Measurements from ENCODE around the gene ABCG5. TPM values are rescaled to one million over a fixed set of nuclear protein-coding genes. Genes with fewer than 3 reads are reported as not detected.

Gene ABCG5
- polyA plus RNA-seq, 1 donor (not counting 4 experiments of a cell fraction or from before 2014, with no cell fraction given), result not detected

DNA sequence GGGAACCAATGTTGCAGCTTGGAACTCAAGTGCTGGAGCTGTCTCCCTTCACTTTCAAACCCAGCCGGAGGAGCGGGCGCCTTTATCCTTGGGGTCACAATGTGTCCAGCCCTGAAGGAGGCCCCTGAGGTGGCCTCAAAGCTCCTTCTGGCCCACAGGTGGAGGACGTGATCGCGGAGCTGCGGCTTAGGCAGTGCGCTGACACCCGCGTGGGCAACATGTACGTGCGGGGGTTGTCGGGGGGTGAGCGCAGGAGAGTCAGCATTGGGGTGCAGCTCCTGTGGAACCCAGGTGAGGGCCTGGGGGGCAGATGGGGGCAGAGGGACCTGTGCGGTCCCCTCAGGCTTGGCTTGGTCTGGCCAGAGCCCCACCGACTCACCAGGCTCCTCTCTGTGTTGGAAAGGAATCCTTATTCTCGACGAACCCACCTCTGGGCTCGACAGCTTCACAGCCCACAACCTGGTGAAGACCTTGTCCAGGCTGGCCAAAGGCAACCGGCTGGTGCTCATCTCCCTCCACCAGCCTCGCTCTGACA lies 13.6 kb upstream of the ABCG5 start:
- no peak overlapping the region for H2AFZ ChIP-seq (ENCODE audit: control insufficient read depth, low read length)
- H3K27ac ChIP-seq (ENCODE audit: control insufficient read depth, insufficient read depth, low read length), result no peak overlapping the region
- no peaks in the 10 kb centered on the region for H3K36me3 ChIP-seq (ENCODE audit: control insufficient read depth in 2 of 2, extremely low read depth in 1 of 2, insufficient read depth in 2 of 2, low read length in 2 of 2)
- H3K9me3 ChIP-seq (ENCODE audit: control insufficient read depth, low read depth, low read length), result no peaks in the 10 kb centered on the region
- H3K4me2 ChIP-seq (ENCODE audit: control insufficient read depth, extremely low read depth, insufficient read depth, low read depth, low read length), result no peak overlapping the region
- dilution Hi-C loops (cut with MboI; ENCODE audit: extremely low pct_ligation_motif_present, low sequenced_read_pairs), result no loop called here
- H4K20me1 ChIP-seq (ENCODE audit: control insufficient read depth, extremely low read depth, insufficient read depth, low read length), result no peaks in the 10 kb centered on the region
- no peak overlapping the region for H3K4me3 ChIP-seq (ENCODE audit: control insufficient read depth in 2 of 3, extremely low read depth in 1 of 3, insufficient read depth in 2 of 3, low read depth in 1 of 3, low read length in 3 of 3)
- no peaks in the 10 kb centered on the region for H3K79me2 ChIP-seq (ENCODE audit: control insufficient read depth, insufficient read depth, low read length)
- H3K9me1 ChIP-seq (ENCODE audit: control insufficient read depth, extremely low read depth, insufficient read depth, low read length), result no peaks in the 10 kb centered on the region
- no peak overlapping the region for H3K9ac ChIP-seq (ENCODE audit: control insufficient read depth, extremely low read depth, insufficient read depth, low read length)
- FAIRE-seq, result no peak
- no peak for DNase-seq (ENCODE audit: low read depth, low spot score)
- TF ChIP-seq EZH2 (IDR thresholded peaks at IDR 0.05; ENCODE audit: low read length), result no peak
- TF ChIP-seq CTCF (optimal IDR thresholded peaks at IDR 0.05 in 1 of 3, IDR thresholded peaks at IDR 0.05 in 1 of 3, conservative IDR thresholded peaks at IDR 0.05 in 1 of 3; ENCODE audit: extremely low read depth in 1 of 3, insufficient read depth in 2 of 3, low read length in 3 of 3), result no peak
- H3K27me3 ChIP-seq (ENCODE audit: control insufficient read depth, extremely low read depth, insufficient read depth, low read length), result peaks cover 14% of the 10 kb centered on the region
- no peaks in the 10 kb centered on the region for H3K4me1 ChIP-seq (ENCODE audit: control insufficient read depth, extremely low read depth, insufficient read depth, low read length)

GRCh38 chr2:43851011-43851980 lies 12.7 kb upstream of the ABCG5 start:
- Histone ChIP-seq H3K79me2 (ENCODE audit: control insufficient read depth, insufficient read depth, low read length) (no peaks in the 10 kb centered on the region), H2AFZ (ENCODE audit: control insufficient read depth, low read length) (no peak overlapping the region), H3K4me2 (ENCODE audit: control insufficient read depth, extremely low read depth, insufficient read depth, low read depth, low read length) (no peak overlapping the region), H3K27ac (ENCODE audit: control insufficient read depth, insufficient read depth, low read length) (no peak overlapping the region), H3K27me3 (ENCODE audit: control insufficient read depth, extremely low read depth, insufficient read depth, low read length) (peaks cover 17% of the 10 kb centered on the region), H3K4me3 (ENCODE audit: control insufficient read depth in 2 of 3, extremely low read depth in 1 of 3, insufficient read depth in 2 of 3, low read depth in 1 of 3, low read length in 3 of 3) (no peak overlapping the region), H4K20me1 (ENCODE audit: control insufficient read depth, extremely low read depth, insufficient read depth, low read length) (no peaks in the 10 kb centered on the region), H3K9me1 (ENCODE audit: control insufficient read depth, extremely low read depth, insufficient read depth, low read length) (no peaks in the 10 kb centered on the region), H3K36me3 (ENCODE audit: control insufficient read depth in 2 of 2, extremely low read depth in 1 of 2, insufficient read depth in 2 of 2, low read length in 2 of 2) (no peaks in the 10 kb centered on the region), H3K4me1 (ENCODE audit: control insufficient read depth, extremely low read depth, insufficient read depth, low read length) (no peaks in the 10 kb centered on the region), H3K9ac (ENCODE audit: control insufficient read depth, extremely low read depth, insufficient read depth, low read length) (no peak overlapping the region), H3K9me3 (ENCODE audit: control insufficient read depth, low read depth, low read length) (no peaks in the 10 kb centered on the region)
- FAIRE-seq (no peak), DNase-seq (ENCODE audit: low read depth, low spot score) (no peak)
- dilution Hi-C loops (cut with MboI; ENCODE audit: extremely low pct_ligation_motif_present, low sequenced_read_pairs), result no loop called here
- TF ChIP-seq CTCF (optimal IDR thresholded peaks at IDR 0.05 in 1 of 3, IDR thresholded peaks at IDR 0.05 in 1 of 3, conservative IDR thresholded peaks at IDR 0.05 in 1 of 3; ENCODE audit: extremely low read depth in 1 of 3, insufficient read depth in 2 of 3, low read length in 3 of 3), result no peak
- no peak for TF ChIP-seq EZH2 (IDR thresholded peaks at IDR 0.05; ENCODE audit: low read length)
